ENCODE measurements around the gene ARL15.

ARL15 gene

DNA sequence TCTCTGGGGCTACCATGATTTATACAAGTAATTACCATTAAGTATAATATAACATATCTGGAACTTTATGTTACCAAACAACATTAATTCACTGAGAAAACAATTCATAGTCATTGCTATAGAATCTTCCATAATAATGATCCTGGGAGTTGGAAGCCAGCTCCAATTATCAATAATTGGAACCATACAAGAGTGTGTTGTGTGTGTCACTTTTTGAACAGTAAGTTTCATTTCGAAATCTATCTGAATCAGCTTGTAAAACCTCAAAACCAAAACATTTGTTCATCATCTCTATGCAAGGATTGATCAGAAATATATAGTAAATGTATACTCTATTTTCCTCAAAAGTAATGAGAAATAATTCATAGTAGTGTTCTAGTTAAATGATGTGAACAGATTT, 348.1 kb downstream of the ARL15 start:
- no peak for TF ChIP-seq CREB1 (IDR thresholded peaks at IDR 0.05; ENCODE audit: low read depth)

DNA sequence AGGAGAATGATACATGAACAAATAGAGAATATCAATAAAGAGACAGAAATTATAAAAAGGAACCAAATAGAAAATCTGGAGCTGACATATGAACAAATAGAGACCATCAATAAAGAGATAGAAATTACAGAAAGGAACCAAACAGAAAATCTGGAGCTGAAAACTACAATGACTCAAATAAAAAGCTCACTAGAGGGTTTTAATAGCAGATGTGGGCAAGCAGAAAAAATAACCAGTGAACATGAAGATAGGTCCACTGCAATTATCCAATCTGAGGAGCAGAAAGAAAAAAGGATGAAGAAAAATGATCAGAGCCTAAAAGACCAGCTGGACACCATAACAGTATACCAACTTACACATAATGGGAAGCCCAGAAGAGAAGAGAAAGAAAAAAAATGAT, 353.7 kb downstream of the ARL15 start:
- no peak for TF ChIP-seq YY1 (IDR thresholded peaks at IDR 0.05; ENCODE audit: low read depth)
- no peak for TF ChIP-seq FOXM1 (IDR thresholded peaks at IDR 0.05; ENCODE audit: borderline replicate concordance, low read depth)
- TF ChIP-seq, protein P1, sequence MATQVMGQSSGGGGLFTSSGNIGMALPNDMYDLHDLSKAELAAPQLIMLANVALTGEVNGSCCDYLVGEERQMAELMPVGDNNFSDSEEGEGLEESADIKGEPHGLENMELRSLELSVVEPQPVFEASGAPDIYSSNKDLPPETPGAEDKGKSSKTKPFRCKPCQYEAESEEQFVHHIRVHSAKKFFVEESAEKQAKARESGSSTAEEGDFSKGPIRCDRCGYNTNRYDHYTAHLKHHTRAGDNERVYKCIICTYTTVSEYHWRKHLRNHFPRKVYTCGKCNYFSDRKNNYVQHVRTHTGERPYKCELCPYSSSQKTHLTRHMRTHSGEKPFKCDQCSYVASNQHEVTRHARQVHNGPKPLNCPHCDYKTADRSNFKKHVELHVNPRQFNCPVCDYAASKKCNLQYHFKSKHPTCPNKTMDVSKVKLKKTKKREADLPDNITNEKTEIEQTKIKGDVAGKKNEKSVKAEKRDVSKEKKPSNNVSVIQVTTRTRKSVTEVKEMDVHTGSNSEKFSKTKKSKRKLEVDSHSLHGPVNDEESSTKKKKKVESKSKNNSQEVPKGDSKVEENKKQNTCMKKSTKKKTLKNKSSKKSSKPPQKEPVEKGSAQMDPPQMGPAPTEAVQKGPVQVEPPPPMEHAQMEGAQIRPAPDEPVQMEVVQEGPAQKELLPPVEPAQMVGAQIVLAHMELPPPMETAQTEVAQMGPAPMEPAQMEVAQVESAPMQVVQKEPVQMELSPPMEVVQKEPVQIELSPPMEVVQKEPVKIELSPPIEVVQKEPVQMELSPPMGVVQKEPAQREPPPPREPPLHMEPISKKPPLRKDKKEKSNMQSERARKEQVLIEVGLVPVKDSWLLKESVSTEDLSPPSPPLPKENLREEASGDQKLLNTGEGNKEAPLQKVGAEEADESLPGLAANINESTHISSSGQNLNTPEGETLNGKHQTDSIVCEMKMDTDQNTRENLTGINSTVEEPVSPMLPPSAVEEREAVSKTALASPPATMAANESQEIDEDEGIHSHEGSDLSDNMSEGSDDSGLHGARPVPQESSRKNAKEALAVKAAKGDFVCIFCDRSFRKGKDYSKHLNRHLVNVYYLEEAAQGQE (IDR thresholded peaks at IDR 0.05; ENCODE audit: low read depth) = no peak

DNA sequence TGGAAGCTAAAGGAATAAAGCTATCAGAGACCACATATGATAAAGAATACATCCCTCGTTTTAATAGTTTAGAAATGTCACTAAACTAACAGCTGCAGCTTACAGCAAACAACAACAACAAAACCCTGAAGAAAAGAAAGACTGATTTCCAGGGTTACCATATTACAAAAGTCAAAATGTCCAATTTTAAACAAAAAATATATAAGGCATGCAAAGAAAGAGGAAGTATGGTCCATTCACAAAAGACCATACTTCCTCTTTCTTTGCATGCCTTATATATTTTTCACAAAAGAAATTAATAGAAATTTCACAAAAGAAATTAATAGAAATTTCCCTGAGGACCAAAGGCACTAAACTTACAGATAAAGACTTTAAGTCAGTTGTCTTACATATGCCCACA, 354.2 kb downstream of the ARL15 start:
- no peak for TF ChIP-seq CREB1 (IDR thresholded peaks at IDR 0.05; ENCODE audit: low read depth)
- no peak for TF ChIP-seq EGR1 (IDR thresholded peaks at IDR 0.05)
- no peak for TF ChIP-seq ZBTB7A (IDR thresholded peaks at IDR 0.05; ENCODE audit: low read depth)
- no peak for TF ChIP-seq FOXM1 (IDR thresholded peaks at IDR 0.05; ENCODE audit: borderline replicate concordance, low read depth)
- no peak for TF ChIP-seq TEAD4 (IDR thresholded peaks at IDR 0.05)
- no peak for TF ChIP-seq NFIC (IDR thresholded peaks at IDR 0.05)
- TF ChIP-seq, protein P2, sequence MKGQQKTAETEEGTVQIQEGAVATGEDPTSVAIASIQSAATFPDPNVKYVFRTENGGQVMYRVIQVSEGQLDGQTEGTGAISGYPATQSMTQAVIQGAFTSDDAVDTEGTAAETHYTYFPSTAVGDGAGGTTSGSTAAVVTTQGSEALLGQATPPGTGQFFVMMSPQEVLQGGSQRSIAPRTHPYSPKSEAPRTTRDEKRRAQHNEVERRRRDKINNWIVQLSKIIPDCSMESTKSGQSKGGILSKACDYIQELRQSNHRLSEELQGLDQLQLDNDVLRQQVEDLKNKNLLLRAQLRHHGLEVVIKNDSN (IDR thresholded peaks at IDR 0.05) = no peak
- no peak for TF ChIP-seq TAF1 (IDR thresholded peaks at IDR 0.05; ENCODE audit: low read depth)
- no peak for TF ChIP-seq YY1 (IDR thresholded peaks at IDR 0.05; ENCODE audit: low read depth)
- no peak for TF ChIP-seq RAD21 (IDR thresholded peaks at IDR 0.05; ENCODE audit: low read depth)
- no peak for TF ChIP-seq EP300 (IDR thresholded peaks at IDR 0.05; ENCODE audit: borderline replicate concordance)
- TF ChIP-seq, protein P1 (IDR thresholded peaks at IDR 0.05; ENCODE audit: low read depth) = no peak
- TF ChIP-seq CEBPB (IDR thresholded peaks at IDR 0.05) = no peak
- TF ChIP-seq, protein P3, sequence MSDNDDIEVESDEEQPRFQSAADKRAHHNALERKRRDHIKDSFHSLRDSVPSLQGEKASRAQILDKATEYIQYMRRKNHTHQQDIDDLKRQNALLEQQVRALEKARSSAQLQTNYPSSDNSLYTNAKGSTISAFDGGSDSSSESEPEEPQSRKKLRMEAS (IDR thresholded peaks at IDR 0.05) = no peak
- TF ChIP-seq TCF12 (IDR thresholded peaks at IDR 0.05; ENCODE audit: low read depth) = no peak

DNA sequence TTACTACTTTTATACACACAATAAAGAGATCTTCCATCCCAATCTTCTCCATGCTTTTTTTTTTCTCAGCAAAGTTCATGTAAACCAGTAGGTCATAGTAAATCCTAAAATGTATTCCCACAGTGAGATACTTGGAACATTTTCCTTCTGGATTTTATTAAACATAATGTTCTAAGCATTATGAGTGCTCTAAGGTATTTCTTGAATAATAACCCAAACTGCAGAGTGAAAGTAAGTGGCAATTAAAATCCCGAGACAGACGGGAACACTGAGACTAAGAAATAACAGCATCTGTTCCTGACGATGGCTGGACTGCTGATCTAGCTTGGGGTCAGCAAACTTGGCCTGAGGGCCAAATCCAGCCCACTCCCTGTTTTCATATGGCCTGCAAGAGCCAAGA, 359.8 kb downstream of the ARL15 start:
- TF ChIP-seq CREB1 (IDR thresholded peaks at IDR 0.05; ENCODE audit: low read depth) (no peak), ZBTB7A (IDR thresholded peaks at IDR 0.05; ENCODE audit: low read depth) (no peak), CEBPB (IDR thresholded peaks at IDR 0.05) (no peak), TAF1 (IDR thresholded peaks at IDR 0.05; ENCODE audit: low read depth) (no peak), EP300 (IDR thresholded peaks at IDR 0.05; ENCODE audit: borderline replicate concordance) (no peak), EGR1 (IDR thresholded peaks at IDR 0.05) (no peak)
- TF ChIP-seq, protein P3 (IDR thresholded peaks at IDR 0.05) = no peak
- TF ChIP-seq, protein P1 (IDR thresholded peaks at IDR 0.05; ENCODE audit: low read depth) = no peak
- TF ChIP-seq, protein P2 (IDR thresholded peaks at IDR 0.05) = no peak

DNA sequence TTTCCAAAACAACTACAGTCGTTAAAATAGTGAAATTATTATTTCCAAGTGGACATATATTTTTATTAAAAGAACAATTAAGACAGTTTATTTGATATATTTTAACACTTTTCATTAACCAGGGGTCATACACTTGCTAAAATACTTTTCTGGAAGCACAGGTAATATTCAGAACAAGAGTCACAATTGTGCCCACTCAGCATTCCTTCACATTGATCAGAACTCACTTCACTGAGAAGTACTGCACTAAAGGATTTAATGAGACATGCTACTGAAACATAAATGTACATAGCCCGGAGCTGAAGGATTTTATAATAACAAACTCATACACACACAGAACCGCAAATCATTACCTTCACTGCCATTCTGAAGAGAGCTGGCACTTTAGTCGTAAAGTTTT, 361.8 kb downstream of the ARL15 start:
- TF ChIP-seq EP300 (IDR thresholded peaks at IDR 0.05; ENCODE audit: borderline replicate concordance) (no peak), TAF1 (IDR thresholded peaks at IDR 0.05; ENCODE audit: low read depth) (no peak)

Measured in Ishikawa (cell line).